Skin of body (tissue), 2 donors: ENCODE data around the gene P3H2. TPM values are rescaled to one million over a fixed set of nuclear protein-coding genes. Genes with fewer than 3 reads are reported as not detected.

Experiments used
- DNase-seq: peaks from one replicate; lab custom pipeline; 2025; lab: John Stamatoyannopoulos, UW
- total RNA-seq: library from RNA; depleted of rRNA; stranded (reverse); fragments of >200 nt; gene quantifications from one replicate; pipeline ENCODE4 v1.2.3, GENCODE V29; 2014

P3H2 gene
- total RNA-seq, 1 donor from 2014 or later, result 37.7 TPM

DNA sequence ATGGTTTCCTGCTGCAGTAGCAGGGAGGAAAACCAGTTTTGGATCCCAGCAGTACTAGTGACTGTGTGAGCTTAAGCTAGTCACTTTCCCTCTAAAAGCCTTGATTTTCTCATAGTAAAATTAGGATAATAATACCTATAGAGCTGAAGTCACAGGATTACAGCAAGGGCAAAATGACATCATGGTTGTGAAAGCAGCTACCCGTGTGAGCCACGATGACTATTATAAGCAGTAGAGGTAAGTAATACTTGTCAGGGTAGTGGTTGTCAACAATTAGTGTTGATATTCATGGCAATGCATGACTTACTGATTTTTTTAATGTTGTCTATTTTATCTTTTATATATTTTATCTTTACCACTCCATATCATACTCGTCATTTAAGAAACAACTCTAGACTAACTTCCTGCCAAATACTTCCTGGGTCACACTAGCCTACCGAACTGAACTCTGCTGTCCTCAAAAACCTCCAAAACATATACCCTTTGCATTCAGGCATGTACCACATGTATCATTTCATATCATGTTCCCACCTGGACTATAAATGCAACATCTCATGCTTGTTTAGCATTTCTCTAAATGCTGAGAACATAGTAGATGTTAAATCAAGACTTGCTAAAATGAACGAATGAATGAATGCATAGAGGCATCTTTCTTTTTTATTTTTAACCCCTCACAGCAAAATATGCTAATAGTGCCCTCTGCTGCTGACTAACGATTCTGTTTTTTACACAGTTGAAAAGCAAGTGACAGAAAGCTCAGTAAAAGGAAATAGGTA is 172.6 kb downstream of the P3H2 start:
- no peak for DNase-seq

DNA sequence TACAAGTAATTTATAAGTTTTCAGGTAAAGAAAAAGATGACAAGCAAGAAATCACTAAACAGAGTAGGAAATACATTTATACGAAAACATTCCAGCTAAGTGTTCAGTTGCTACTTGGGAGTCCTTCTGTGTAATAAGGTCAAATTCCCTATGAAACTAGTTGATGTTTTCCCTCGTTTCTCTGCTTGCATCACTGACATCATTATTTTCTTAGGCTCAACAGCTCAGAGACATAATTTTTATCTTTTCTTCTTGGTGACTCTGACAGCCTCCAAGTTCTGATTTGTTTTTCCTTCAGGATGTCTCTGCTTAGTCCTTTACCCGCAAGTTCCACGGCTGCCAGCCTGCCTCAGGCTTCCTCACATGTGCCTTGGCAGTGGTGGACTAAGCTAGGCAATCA is 173.6 kb downstream of the P3H2 start:
- DNase-seq, result no peak

DNA sequence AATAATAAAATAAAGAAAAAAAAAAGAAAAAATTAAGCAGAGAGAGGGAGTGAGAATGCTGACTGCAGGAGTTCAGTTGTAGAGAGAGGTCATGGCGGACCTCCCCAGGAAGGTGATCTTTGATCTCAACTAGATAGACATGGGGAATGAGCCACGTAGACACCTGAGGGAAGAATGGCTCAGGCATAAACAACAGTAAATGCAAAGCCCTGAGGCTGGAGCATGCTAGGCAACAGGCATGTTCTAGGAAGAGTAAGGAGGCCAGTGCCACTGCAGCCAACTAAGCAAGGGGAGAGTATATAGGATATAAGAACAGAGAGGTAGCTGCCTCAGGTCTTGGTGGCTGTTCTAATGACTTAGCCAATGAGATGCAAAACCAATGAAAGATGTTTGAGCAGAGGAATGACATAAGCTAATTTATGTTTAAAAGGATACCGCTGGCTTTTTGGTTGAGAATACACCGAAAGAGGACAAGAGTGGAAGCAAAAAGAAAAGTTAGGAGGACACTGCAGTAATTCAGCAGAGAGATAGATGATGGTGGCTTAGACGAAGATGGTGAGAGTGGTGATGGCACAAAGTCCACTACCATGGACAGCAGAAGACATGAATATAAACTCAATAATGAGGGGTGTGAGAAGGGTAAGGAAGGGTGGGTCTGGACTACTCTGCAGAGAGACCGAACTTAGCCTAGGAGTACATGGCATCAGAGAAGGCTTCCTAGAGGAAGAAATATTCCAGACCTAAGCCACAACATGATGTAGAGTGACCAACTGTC is 174.6 kb downstream of the P3H2 start:
- DNase-seq, result no peak

DNA sequence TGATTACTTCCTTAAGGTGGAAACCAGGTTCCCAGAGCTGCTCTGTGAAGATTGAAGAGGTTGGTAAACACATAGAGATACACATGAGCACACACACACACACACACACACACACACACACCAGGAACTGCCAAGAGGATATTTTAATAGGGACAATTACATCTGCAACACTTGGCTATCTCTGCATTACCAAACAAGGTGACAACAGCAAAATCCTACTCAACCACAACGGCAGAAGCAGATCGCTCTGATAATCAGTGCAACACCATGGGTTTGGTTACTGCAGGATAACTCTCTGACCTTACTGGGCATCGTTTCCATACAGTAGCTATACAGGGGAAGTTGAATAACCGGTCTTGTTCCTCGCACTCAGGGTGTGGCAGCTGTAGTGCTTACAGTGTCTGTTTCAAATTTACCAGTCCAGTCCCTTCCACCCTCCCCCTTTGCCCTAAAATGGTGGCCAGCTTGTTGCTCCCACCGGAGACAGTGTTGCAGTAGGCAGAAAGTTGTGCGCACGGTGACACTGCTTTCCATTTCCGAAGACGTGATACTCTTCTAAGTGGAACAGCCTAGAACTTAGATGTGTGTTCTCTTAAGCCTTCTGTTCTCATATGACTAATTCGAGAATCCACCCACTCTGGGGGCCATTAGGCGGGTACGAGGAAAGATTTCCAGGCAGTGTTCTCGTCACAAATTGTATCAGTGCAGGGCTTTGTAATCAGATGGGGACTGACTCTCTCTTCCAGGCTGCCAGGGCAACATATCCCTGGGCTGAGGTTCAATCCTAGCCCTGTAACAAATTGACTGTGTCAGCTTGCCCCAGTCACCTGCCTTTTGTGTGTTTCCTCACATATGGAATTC is 176.2 kb downstream of the P3H2 start:
- no peak for DNase-seq

DNA sequence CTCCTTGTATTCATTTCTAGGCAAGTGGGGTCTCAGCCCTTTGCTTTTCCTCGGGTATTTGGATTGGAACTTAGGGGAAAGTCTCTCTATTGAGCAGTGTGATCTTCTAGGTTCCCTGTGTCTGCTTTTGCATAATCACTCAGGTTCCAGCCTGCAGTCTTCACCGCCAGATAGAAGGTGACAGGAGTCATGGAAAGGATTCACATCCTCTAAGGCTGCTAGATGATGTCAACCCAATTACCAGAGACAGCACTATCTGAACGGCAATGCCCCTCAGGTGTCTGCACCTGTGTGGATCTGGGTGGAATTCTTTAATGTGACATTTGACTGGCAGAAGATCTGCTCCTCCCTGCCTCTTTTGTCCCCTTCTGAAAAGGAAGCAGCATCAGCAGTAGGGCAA is 177.7 kb downstream of the P3H2 start:
- DNase-seq, result no peak

DNA sequence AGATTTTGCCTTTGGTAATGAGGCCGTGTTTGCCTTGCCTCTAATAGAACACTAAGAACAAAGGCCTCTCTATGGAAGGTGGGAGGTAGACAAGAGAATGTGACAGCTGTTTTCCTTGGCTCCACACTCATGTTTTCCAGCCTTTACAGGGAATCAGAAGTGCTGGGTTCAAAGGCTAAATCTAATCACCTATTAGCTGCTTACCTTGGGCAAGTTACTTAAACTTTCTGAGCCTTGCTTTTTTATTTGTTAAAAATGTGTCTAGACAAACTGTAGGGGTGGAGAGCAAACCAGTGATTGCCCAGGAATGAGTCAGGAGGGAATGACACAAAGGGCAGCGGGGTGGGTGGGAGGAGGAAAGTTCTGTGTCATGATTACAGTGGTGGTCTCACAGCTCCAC is 179.0 kb downstream of the P3H2 start:
- DNase-seq, result no peak

DNA sequence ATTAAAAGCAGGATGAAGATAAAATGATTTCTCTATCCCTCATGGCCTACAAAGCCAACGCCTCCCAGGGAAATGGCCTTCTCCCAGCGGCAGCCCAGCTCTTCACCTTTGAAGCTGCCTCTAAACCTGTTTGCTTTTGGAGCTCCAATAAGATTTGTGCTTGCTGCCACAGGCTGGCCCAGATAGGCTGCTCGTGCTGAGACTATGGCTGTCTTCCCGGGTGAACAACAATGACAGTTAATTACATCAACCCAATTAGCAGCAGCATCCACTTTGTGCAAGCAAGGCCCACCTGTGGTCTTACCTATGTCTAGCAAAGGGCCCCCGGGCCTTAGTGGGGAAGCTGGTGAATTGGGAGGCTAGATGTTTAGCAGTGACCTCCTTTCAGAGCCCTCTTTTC is 179.6 kb downstream of the P3H2 start:
- DNase-seq, result no peak

DNA sequence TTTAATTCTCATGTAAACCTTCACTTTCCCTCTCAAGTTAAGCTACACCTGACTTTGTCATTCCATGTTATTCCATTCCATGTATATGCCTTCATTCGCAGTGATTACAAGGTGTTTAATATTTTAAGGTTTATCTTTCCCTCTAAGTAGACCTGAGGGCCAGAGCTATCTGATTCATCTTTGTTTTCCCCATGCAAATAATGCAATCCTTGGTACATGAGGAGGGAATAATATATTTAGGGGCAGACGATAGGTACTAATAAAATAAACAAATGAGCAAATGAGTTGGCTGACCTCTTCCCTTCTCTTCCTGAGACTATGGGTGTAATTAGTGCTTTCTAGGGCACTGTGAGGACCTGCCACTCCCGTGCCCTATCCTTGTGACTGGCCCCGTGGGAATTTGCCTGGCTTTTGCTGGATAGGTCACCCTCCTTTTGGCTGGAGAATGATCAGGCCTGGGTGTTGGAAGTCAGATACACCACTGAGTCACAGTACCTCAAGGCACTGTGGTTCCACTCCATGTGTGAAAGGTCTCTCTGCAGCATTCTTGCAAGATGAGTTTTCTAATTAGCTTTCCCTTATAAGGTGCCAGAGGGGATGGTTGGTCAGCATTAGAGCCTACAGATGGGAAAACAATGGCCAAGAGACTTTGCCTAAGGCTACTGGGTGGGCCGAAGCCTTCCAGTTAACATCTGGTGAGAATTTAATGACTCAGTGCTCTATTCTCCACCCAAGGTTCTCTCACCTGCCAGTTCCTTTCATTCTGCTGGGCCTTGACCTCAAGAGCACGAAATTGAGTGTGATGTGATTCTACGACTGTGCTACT is 183.2 kb downstream of the P3H2 start:
- DNase-seq, result no peak

DNA sequence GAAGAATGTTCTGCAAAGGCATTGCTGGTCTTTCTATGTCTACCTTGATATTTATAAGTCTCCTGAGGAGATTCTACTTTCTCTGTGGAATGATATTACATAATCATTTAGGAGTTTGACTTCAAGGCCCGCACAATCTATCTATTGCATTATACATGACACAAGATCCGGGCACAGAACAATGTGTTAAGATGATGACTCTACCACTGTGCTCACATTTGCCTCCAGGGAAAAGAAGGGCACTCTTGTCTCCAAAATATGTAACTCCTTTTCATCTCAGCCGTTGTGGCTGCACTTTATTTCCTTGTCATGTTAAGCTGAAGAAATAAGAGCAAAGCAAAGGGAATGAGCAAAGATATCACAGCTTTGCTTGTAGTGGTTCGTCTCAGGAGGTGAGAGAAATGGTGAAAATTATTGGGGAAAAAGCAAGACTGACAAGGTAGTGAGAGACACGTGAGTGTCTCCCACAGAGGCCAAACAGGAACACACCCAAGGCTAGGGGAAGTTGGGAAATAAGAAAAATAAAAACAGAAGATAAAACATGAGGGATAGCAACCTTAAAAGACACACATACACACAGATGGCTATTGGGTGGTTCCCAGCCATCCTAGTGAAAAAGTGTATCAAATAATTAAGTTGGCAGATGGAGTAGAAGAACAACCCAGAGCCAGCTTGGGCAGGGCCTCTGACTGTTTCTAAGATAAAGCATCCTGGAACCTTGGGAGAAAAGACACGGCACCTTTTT is 184.3 kb downstream of the P3H2 start:
- DNase-seq, result no peak

DNA sequence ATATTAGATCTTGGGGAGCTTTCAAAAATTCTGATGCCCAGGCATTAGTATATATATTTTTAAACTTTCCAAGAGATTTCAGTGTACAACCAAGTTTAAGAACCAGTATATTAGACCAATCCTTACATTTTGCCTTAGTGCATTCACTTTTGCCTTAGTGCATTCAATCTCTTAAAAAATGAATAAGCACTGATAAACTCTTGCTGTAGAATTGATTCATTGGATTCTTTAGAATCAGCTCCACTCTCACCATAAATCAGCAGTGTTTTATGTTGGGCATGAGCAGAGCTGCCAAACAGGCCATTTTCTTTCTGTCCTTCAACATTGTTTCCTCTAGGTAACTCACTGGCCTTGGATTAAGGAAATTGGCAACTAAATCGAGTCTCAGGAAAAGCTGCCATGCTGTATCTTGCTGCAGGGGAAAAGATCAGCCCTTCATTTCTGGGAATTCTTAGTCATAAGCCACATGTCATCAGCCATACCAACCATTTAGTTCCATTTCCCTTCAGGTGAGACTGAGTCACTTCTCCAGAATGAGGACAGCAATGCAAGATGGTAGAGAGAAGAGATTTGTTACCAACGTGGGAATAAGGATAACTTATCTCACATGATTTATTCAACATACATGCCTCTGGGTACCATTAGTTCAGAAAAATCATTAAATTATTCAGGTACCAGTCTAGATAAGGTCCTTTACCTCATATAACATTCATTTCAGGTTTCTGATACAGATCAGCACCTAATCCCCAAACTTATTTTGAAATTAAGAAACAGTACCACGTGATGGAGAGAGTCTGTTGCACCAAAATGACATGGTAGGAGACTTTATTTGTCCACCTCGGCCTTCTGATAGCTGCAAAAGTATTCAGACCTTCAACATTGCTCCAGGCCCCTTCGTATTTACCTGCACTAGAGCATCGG is 192.5 kb downstream of the P3H2 start:
- no peak for DNase-seq

DNA sequence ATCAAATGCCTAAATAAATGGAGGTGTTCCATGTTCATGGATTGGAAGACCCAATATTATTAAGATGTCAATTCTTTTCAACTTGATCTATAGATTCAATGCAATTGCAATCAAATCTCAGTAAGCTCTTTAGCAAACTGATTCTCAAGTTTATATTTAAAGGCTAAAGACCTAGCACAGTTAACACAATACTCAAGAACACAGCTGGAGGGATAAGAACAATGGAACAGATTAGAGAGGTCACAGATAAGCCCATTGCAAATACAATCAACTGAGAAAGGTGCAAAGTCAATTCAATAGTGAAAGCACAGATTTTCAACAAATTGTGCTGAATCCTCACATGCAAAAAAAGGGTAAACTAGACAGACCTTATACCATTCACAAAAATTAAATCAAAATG is 198.9 kb downstream of the P3H2 start:
- DNase-seq, result no peak

DNA sequence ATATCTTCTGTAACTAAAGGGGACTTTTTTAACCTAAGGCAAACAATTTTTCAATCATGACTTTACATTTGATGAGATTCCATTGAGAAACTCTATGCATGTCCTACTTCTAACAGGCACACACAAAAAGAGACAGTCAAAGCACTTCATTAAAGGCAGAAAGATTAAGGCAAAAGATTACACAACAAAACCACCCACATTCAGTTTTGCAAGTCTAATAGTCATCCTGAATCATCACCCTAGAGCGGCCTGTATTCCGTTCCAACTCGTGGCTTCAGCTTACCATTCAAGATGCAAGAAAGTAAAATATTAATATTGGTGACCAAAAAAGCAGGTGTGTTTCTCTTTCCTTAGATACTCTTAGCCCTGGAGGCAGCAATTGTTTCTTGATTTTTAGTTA is 205.9 kb downstream of the P3H2 start:
- no peak for DNase-seq

DNA sequence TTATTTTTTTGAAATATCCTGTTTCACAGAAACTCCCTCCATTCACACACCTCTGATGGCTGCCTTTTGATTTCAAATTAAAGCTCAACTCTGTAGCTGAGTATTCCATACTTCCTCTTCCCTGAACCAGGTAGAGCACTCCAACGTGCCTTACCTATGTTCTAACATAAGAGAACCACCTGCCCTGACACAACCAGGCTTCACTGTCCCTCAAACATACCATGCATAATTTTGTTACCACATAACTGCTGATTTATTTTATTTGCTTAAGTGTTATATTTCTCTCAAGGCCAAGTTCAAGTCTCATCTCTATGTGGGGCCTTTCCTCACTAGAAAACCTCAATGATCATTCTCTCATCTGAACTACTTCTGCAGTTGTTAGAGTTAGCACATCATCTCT is 209.7 kb downstream of the P3H2 start:
- DNase-seq, result no peak

DNA sequence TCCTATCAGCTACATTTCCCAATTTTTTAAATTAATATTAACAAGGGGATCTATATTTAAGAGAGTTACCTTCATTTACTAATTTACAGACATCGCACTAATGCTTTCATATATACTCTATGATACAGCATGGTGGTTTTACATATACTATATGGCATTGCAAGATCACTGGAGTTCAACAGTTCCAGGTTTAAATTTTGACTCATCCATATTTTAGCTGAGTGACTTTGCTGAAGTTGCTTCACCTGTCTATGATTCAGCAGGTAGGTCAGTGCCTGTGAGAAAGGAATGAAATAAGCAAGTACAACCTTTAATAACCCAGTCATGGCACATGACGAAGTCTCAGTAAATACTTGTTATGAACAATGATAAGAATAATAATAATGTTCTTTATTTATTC is 211.1 kb downstream of the P3H2 start:
- DNase-seq, result no peak

DNA sequence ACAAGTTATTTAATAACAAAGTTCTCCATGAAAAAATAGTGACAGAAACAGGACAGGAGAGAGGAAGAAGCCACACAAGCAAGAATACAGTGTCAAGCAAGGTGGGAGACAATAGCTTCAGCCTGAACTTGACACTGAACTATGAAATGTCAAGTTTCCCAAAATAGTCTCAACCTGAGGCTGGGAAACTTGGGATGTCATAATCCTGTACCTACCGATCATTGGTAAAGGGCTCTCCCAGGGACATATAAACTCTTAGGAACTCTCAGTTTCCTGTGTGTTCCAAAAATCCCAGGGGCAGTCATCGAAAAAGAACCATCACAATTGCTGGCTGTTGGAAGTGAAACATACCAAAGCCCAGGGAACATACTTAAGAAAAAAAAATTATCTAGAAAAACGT is 211.6 kb downstream of the P3H2 start:
- no peak for DNase-seq

DNA sequence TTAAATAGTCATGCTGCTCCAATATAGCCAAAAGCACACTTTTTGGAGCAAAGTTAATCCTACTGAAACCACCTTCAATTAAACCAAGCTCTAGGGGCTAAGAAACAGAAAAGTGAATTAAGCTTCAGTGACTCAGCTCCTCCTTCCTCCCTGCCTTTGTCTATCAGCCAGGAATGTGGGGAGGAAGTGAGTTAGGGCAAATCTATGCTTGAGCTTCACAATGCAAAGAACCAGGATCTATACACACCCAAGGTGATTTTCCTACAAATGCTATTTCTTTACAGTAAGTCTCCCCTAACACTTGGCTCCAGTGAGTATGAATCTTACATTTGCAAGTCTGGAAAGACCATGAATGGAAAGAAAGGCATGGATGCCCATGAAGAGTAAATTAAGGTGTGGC is 212.1 kb downstream of the P3H2 start:
- no peak for DNase-seq

DNA sequence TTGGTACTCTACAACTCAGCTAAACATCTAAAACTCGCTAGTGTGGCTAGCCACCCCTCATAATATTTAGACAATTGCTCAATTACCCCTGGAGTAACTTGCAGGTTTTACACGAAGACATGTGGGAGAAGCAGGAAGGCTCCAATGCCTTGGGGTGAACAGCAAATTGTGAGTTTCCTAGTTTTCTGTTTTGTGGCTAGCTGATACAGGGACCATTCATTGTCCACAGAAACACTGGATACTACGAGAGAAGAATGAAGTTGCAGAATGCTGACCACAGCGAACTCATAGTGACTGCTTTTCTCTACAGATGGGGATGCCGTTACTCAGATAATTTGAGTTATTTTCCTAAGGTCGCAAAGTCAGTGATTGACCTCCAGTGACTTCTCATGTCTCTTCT is 212.9 kb downstream of the P3H2 start:
- DNase-seq, result no peak
